ENCODE measurements around the gene TNFRSF8. TPM values are rescaled to one million over a fixed set of nuclear protein-coding genes. Genes with fewer than 3 reads are reported as not detected.
A peak's percentile ranks its signal among the peaks of the same experiment; 100 is the strongest.

Gene TNFRSF8
- total and polyA plus RNA-seq, 7 donors: 0.25 to 0.86 (median 0.49) TPM

GRCh38 chr1:12135612-12136011, 72.5 kb downstream of the TNFRSF8 start:
- peak in 3 of 4 donors; percentile 35 to 56 (median 44) for ATAC-seq
- peak; percentile 57 to 71 for DNase-seq
- Histone ChIP-seq H3K27me3 (ENCODE audit: insufficient read depth in 3 of 3, low read length in 2 of 3) (no peaks in the 10 kb centered on the region), H3K36me3 (ENCODE audit: insufficient read depth in 1 of 2, low read depth in 1 of 2) (no peaks in the 10 kb centered on the region), H3K4me1 (no peaks in the 10 kb centered on the region), H3K9me3 (no peaks in the 10 kb centered on the region), H3K4me3 (no peak overlapping the region), H3K27ac (no peak overlapping the region)
- 38 to 47% (median 44%) methylated on average over 6 of the region's 6 CpGs for WGBS, 3 donors
- TF ChIP-seq CTCF (IDR thresholded peaks at IDR 0.05): no peak
- intact Hi-C loops (cut with DNase I): no loop called here

- no peak for TF ChIP-seq CTCF (IDR thresholded peaks at IDR 0.05)
- 84 to 92% (median 87%) methylated on average over 7 to 8 of the region's 8 CpGs for WGBS, 3 donors
- no peak for DNase-seq
- H3K4me3 ChIP-seq: no peak overlapping the region
- no peak for ATAC-seq
- H3K9me3 ChIP-seq: no peaks in the 10 kb centered on the region
- no peaks in the 10 kb centered on the region for H3K27me3 ChIP-seq (ENCODE audit: insufficient read depth in 3 of 3, low read length in 2 of 3)
- no peak overlapping the region for H3K27ac ChIP-seq
- H3K36me3 ChIP-seq (ENCODE audit: insufficient read depth in 1 of 2, low read depth in 1 of 2): no peaks in the 10 kb centered on the region
- intact Hi-C loops (cut with DNase I): no loop called here
- no peaks in the 10 kb centered on the region for H3K4me1 ChIP-seq
These were observed 74.0 kb downstream of the TNFRSF8 start for GRCh38 chr1:12136916-12137610.

GRCh38 chr1:12138196-12139168, 75.4 kb downstream of the TNFRSF8 start:
- Histone ChIP-seq H3K9me3 (no peaks in the 10 kb centered on the region), H3K36me3 (ENCODE audit: insufficient read depth in 1 of 2, low read depth in 1 of 2) (no peaks in the 10 kb centered on the region), H3K4me1 (no peaks in the 10 kb centered on the region), H3K27me3 (ENCODE audit: insufficient read depth in 3 of 3, low read length in 2 of 3) (no peaks in the 10 kb centered on the region), H3K4me3 (no peak overlapping the region), H3K27ac (no peak overlapping the region)
- no peak for TF ChIP-seq CTCF (IDR thresholded peaks at IDR 0.05)
- 70 to 73% (median 73%) methylated on average over 31 of the region's 31 CpGs for WGBS, 3 donors
- intact Hi-C loops (cut with DNase I): no loop called here
- no peak for ATAC-seq
- no peak for DNase-seq

- no peaks in the 10 kb centered on the region for H3K27me3 ChIP-seq (ENCODE audit: insufficient read depth in 3 of 3, low read length in 2 of 3)
- no peak for ATAC-seq
- H3K4me3 ChIP-seq: no peak overlapping the region
- intact Hi-C loops (cut with DNase I): loop anchor here in 1 of 2 donors (5.0 kb wide), 1 partner anchor 47 kb away; no protein-coding TSS in a partner anchor
- H3K36me3 ChIP-seq (ENCODE audit: insufficient read depth in 1 of 2, low read depth in 1 of 2): no peaks in the 10 kb centered on the region
- no peak for DNase-seq
- no peak overlapping the region for H3K27ac ChIP-seq
- WGBS, 3 donors: 85 to 95% (median 87%) methylated on average over 2 to 4 of the region's 4 CpGs
- no peaks in the 10 kb centered on the region for H3K9me3 ChIP-seq
- peaks cover 6% of the 10 kb centered on the region for H3K4me1 ChIP-seq
- TF ChIP-seq CTCF (IDR thresholded peaks at IDR 0.05): no peak
These were observed 76.9 kb downstream of the TNFRSF8 start for GRCh38 chr1:12140016-12140415.
